PC-9 (cell line): Measurements from ENCODE around the gene CMKLR1. TPM values are rescaled to one million over a fixed set of nuclear protein-coding genes. Genes with fewer than 3 reads are reported as not detected.

ENCODE experiments used
- BruUV-seq: library from RNA; stranded (reverse); fragments of 400-500 nt; replicated peaks from 2 replicates; lab custom pipeline; 2021; lab: Mats Ljungman, UMichigan
- CTCF ChIA-PET: fragments of 300-600 bp; sonication (Branson Sonifier 250); formaldehyde crosslinking; loops from one replicate; lab custom pipeline; 2022; ENCODE audit warnings: antibody characterized with exemption; lab: Charles Lee
- POLR2A ChIA-PET: fragments of 300-600 bp; sonication (Branson Sonifier 250); formaldehyde crosslinking; loops from one replicate; lab custom pipeline; 2022; ENCODE audit warnings: antibody characterized with exemption; ENCODE audit not compliant: unreplicated experiment; lab: Charles Lee
- DNase-seq, 2 experiments: peaks; one replicate each; pipeline versions ENCODE4 v3.0.0 to v3.0.0-alpha.2; 2015 to 2022; ENCODE audit warnings: mixed read lengths in 1 of 2
- H2AFZ ChIP-seq: fragments of 200-600 bp; sonication (generic); 2 replicates; pipeline ENCODE4 v1.8.1; 2017; ENCODE audit warnings: antibody characterized with exemption
- H3F3A ChIP-seq: fragments of 200-600 bp; sonication (generic); 2 replicates; pipeline ENCODE4 v1.8.1; 2017; ENCODE audit warnings: antibody characterized with exemption, mild to moderate bottlenecking, low read depth; ENCODE audit not compliant: insufficient read depth
- H3K27ac ChIP-seq: fragments of 200-600 bp; sonication (generic); 2 replicates; pipeline ENCODE4 v1.6.1; 2016; ENCODE audit warnings: mixed run types
- H3K27me3 ChIP-seq: fragments of 200-600 bp; sonication (generic); 2 replicates; pipeline ENCODE4 v1.6.1; 2016; ENCODE audit warnings: low read depth, mixed run types; ENCODE audit not compliant: insufficient read depth
- H3K36me3 ChIP-seq: fragments of 200-600 bp; sonication (generic); 2 replicates; pipeline ENCODE4 v1.6.1; 2016; ENCODE audit warnings: low read depth, mixed run types
- H3K4me1 ChIP-seq: fragments of 200-600 bp; sonication (generic); replicated peaks from 2 replicates; pipeline ENCODE4 v1.6.1; 2016; ENCODE audit warnings: mixed run types; ENCODE audit not compliant: insufficient read depth
- H3K4me2 ChIP-seq: fragments of 200-600 bp; sonication (generic); 2 replicates; pipeline ENCODE4 v1.6.1; 2017; ENCODE audit warnings: mixed run types
- H3K4me3 ChIP-seq: fragments of 200-600 bp; sonication (generic); 2 replicates; pipeline ENCODE4 v1.6.1; 2016; ENCODE audit warnings: mixed run types
- H3K79me2 ChIP-seq: fragments of 200-600 bp; sonication (generic); 2 replicates; pipeline ENCODE4 v1.6.1; 2017; ENCODE audit warnings: low read depth, mixed run types
- H3K9me2 ChIP-seq: fragments of 200-600 bp; sonication (generic); 2 replicates; pipeline ENCODE4 v1.8.1; 2017; ENCODE audit warnings: mild to moderate bottlenecking; ENCODE audit not compliant: insufficient read depth
- H3K9me3 ChIP-seq: fragments of 200-600 bp; sonication (generic); 2 replicates; pipeline ENCODE4 v1.8.1; 2016; ENCODE audit warnings: low read depth; ENCODE audit not compliant: insufficient read depth
- H4K20me1 ChIP-seq: fragments of 200-600 bp; sonication (generic); 2 replicates; pipeline ENCODE4 v1.8.1; 2017; ENCODE audit not compliant: insufficient read depth
- CTCF ChIP-seq: fragments of 200-600 bp; sonication (generic); conservative IDR thresholded peaks from 2 replicates; pipeline ENCODE4 v1.6.1; 2017; ENCODE audit warnings: mixed run types, antibody characterized with exemption, mild to moderate bottlenecking, moderate library complexity
- EZH2 ChIP-seq: fragments of 200-600 bp; sonication (generic); IDR thresholded peaks from 2 replicates; pipeline ENCODE4 v1.8.0; 2017; ENCODE audit warnings: antibody characterized with exemption, low read depth
- intact Hi-C: fragments of 100-400 bp; cut with micrococcal nuclease; formaldehyde crosslinking; loops from one replicate; pipeline ENCODE4 v1.10.0; 2022; ENCODE audit not compliant: unreplicated experiment
- total RNA-seq: library from RNA; stranded (reverse); gene quantifications from 2 replicates; pipeline ENCODE4 v1.2.3, GENCODE V29; 2021

Gene CMKLR1
- total RNA-seq, 1 experiment from 2014 or later = not detected

- no TSS peak for BruUV-seq
- Histone ChIP-seq H3K9me3 (no peaks in the 10 kb centered on the region), H3K36me3 (no peaks in the 10 kb centered on the region), H3F3A (no peaks in the 10 kb centered on the region), H3K4me2 (no peak overlapping the region), H3K9me2 (no peaks in the 10 kb centered on the region), H2AFZ (no peak overlapping the region), H3K4me1 (no peaks in the 10 kb centered on the region), H3K27me3 (peaks cover 41% of the 10 kb centered on the region; the same call in 1 of the 2 replicates), H3K27ac (no peak overlapping the region), H3K4me3 (no peak overlapping the region), H3K79me2 (no peaks in the 10 kb centered on the region), H4K20me1 (no peaks in the 10 kb centered on the region)
- intact Hi-C loops = no loop called here
- ChIA-PET CTCF (no interaction called here), POLR2A (no interaction called here)
- TF ChIP-seq EZH2 (no peak), CTCF (no peak)
- no peak for DNase-seq
Measured at GRCh38 chr12:108282676-108283075, 56.4 kb downstream of the CMKLR1 start.

- no peaks in the 10 kb centered on the region for H3K4me1 ChIP-seq
- intact Hi-C loops = no loop called here
- no peak overlapping the region for H3K27ac ChIP-seq
- CTCF ChIA-PET = no interaction called here
- H3K9me3 ChIP-seq = no peaks in the 10 kb centered on the region
- TF ChIP-seq CTCF = no peak
- no peak for TF ChIP-seq EZH2
- no peak overlapping the region for H2AFZ ChIP-seq
- no TSS peak for BruUV-seq
- H3K4me3 ChIP-seq = no peak overlapping the region
- H3K4me2 ChIP-seq = no peak overlapping the region
- no peaks in the 10 kb centered on the region for H3F3A ChIP-seq
- DNase-seq = no peak
- H3K27me3 ChIP-seq = peaks cover 41% of the 10 kb centered on the region; the same call in 1 of the 2 replicates
- H4K20me1 ChIP-seq = no peaks in the 10 kb centered on the region
- POLR2A ChIA-PET = no interaction called here
- H3K79me2 ChIP-seq = no peaks in the 10 kb centered on the region
- H3K36me3 ChIP-seq = no peaks in the 10 kb centered on the region
- H3K9me2 ChIP-seq = no peaks in the 10 kb centered on the region
Measured at GRCh38 chr12:108282160-108282559, 57.0 kb downstream of the CMKLR1 start.

- intact Hi-C loops = no loop called here
- ChIA-PET CTCF (no interaction called here), POLR2A (no interaction called here)
- Histone ChIP-seq H3K9me2 (no peaks in the 10 kb centered on the region), H3K27ac (no peak overlapping the region), H3K9me3 (no peaks in the 10 kb centered on the region), H3K36me3 (no peaks in the 10 kb centered on the region), H3K4me2 (no peak overlapping the region), H3K27me3 (peaks cover 21% of the 10 kb centered on the region; the same call in 1 of the 2 replicates), H3K4me3 (no peak overlapping the region), H3K79me2 (no peaks in the 10 kb centered on the region), H3F3A (no peaks in the 10 kb centered on the region), H2AFZ (no peak overlapping the region), H3K4me1 (no peaks in the 10 kb centered on the region), H4K20me1 (no peaks in the 10 kb centered on the region)
- TF ChIP-seq EZH2 = no peak
- no peak for TF ChIP-seq CTCF
- no TSS peak for BruUV-seq
- no peak for DNase-seq
Measured at GRCh38 chr12:108277613-108278012, 61.5 kb downstream of the CMKLR1 start.
